OCI-LY7 (cell line): ENCODE results near the gene ORC3.

Experiments
- EZH2phosphoT487 ChIP-seq: fragments of 200-600 bp; sonication (generic); IDR thresholded peaks from 2 replicates; pipeline ENCODE4 v1.6.1; 2018; ENCODE audit warnings: low read depth, borderline replicate concordance, mild to moderate bottlenecking, mixed run types, antibody characterized with exemption, low read length, moderate library complexity, mixed read lengths
- TF ChIP-seq, protein P1 (sequence below): fragments of 200-600 bp; sonication (generic); conservative IDR thresholded peaks from 2 replicates; pipeline ENCODE4 v1.5.1; 2014; ENCODE audit warnings: mild to moderate bottlenecking, antibody characterized with exemption, low read length, moderate library complexity, mixed read lengths

DNA sequence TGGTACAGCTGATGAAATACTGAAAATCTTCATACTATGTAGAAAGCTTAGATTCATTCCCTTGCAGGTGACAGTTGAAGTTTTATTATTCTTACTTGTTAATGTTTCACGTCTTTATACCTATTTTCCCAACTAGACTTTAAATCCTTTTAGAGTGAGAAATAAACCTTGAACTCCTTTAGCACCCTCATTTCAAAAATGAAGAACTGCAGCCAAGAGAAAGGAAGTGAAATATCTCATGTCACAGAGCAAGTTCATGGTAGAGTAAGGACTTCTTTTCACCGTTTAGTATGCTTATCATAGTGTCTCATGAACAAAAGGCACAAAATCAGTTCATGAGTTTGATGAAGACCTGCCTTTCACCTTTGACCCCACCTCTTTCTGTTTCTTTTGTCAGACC lies 38.5 kb downstream of the ORC3 start:
- TF ChIP-seq, protein P1, sequence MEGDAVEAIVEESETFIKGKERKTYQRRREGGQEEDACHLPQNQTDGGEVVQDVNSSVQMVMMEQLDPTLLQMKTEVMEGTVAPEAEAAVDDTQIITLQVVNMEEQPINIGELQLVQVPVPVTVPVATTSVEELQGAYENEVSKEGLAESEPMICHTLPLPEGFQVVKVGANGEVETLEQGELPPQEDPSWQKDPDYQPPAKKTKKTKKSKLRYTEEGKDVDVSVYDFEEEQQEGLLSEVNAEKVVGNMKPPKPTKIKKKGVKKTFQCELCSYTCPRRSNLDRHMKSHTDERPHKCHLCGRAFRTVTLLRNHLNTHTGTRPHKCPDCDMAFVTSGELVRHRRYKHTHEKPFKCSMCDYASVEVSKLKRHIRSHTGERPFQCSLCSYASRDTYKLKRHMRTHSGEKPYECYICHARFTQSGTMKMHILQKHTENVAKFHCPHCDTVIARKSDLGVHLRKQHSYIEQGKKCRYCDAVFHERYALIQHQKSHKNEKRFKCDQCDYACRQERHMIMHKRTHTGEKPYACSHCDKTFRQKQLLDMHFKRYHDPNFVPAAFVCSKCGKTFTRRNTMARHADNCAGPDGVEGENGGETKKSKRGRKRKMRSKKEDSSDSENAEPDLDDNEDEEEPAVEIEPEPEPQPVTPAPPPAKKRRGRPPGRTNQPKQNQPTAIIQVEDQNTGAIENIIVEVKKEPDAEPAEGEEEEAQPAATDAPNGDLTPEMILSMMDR: no peak
- no peak for TF ChIP-seq EZH2phosphoT487
